Mammary epithelial cell (primary cell): ENCODE results near the gene BRMS1L.
"Not testable (repeated sequence)": the region's sequence is repeated elsewhere in the genome, so short reads cannot be mapped to it uniquely, and the experiment has no call there.

Source experiments
- CTCF ChIP-seq, 2 donors: IDR thresholded peaks in 1 of 2; conservative IDR thresholded peaks in 1 of 2; 2 replicates each; pipeline ENCODE4 v1.5.1; 2011 to 2012; ENCODE audit warnings: inconsistent platforms in 2 of 2, low read length in 2 of 2, mild to moderate bottlenecking in 2 of 2, control low read depth in 1 of 2, low read depth in 1 of 2; ENCODE audit not compliant: insufficient read depth in 1 of 2; ENCODE audit errors: extremely low read depth in 1 of 2
- EZH2 ChIP-seq: IDR thresholded peaks from 2 replicates; pipeline ENCODE4 v1.6.1; 2012; ENCODE audit warnings: low read length, inconsistent platforms, borderline replicate concordance

GRCh38 chr14:35808638-35809563 is 17.2 kb upstream of the BRMS1L start, which contains the start of gene RALGAPA1:
- peak; percentile 22 to 50 for TF ChIP-seq CTCF (conservative IDR thresholded peaks at IDR 0.05 in 1 of 2, IDR thresholded peaks at IDR 0.05 in 1 of 2; ENCODE audit: extremely low read depth in 1 of 2, insufficient read depth in 1 of 2, low read depth in 1 of 2, low read length in 2 of 2)
- not testable (repeated sequence) for TF ChIP-seq EZH2
